Fibroblast of lung (primary cell): ENCODE data around the gene SSH2. TPM values are rescaled to one million over a fixed set of nuclear protein-coding genes. Genes with fewer than 3 reads are reported as not detected.
A peak's percentile ranks its signal among the peaks of the same experiment; 100 is the strongest.
"Not testable (repeated sequence)": the region's sequence is repeated elsewhere in the genome, so short reads cannot be mapped to it uniquely, and the experiment has no call there.

Experiments
- DNase-seq, 2 donors: peaks; one replicate each; pipeline versions ENCODE4 v3.0.0 to v3.0.0-alpha.2; 2010; ENCODE audit warnings: low read depth in 2 of 2
- H2AFZ ChIP-seq: 2 replicates; pipeline ENCODE4 v1.5.1; 2012; ENCODE audit warnings: low read length, control low read depth, inconsistent platforms
- H3K27ac ChIP-seq: 2 replicates; pipeline ENCODE4 v1.5.1; 2011; ENCODE audit warnings: low read length, control low read depth; ENCODE audit not compliant: insufficient read depth
- H3K27me3 ChIP-seq: 2 replicates; pipeline ENCODE4 v1.5.1; 2011; ENCODE audit warnings: mild to moderate bottlenecking, low read length; ENCODE audit not compliant: control insufficient read depth, insufficient read depth
- H3K36me3 ChIP-seq: 2 replicates; pipeline ENCODE4 v1.5.1; 2011; ENCODE audit warnings: low read length; ENCODE audit not compliant: control insufficient read depth, insufficient read depth
- H3K4me1 ChIP-seq: 2 replicates; pipeline ENCODE4 v1.5.1; 2011; ENCODE audit warnings: low read length; ENCODE audit not compliant: control insufficient read depth, insufficient read depth; ENCODE audit errors: extremely low read depth
- H3K4me2 ChIP-seq: 2 replicates; pipeline ENCODE4 v1.5.1; 2011; ENCODE audit warnings: low read length, control low read depth; ENCODE audit not compliant: insufficient read depth; ENCODE audit errors: extremely low read depth
- H3K4me3 ChIP-seq, 4 experiments: fragments of 200-600 bp in 1 of 4; sonication (generic) in 1 of 4; replicated peaks in 1 of 4; 2 replicates each; pipeline ENCODE4 v1.5.1; 2011 to 2016; ENCODE audit warnings: low read length in 4 of 4, low read depth in 3 of 4, mild to moderate bottlenecking in 3 of 4, control low read depth in 2 of 4, inconsistent platforms in 1 of 4, mixed read lengths in 1 of 4; ENCODE audit not compliant: insufficient read depth in 1 of 4; ENCODE audit errors: control extremely low read depth in 1 of 4
- H3K79me2 ChIP-seq: 2 replicates; pipeline ENCODE4 v1.5.1; 2012; ENCODE audit warnings: mild to moderate bottlenecking, low read length, inconsistent platforms; ENCODE audit not compliant: control insufficient read depth, insufficient read depth
- H3K9ac ChIP-seq: 2 replicates; pipeline ENCODE4 v1.5.1; 2011; ENCODE audit warnings: mild to moderate bottlenecking, low read length, control low read depth; ENCODE audit not compliant: insufficient read depth
- H3K9me3 ChIP-seq: 2 replicates; pipeline ENCODE4 v1.5.1; 2012; ENCODE audit warnings: low read depth, low read length; ENCODE audit not compliant: control insufficient read depth, insufficient read depth
- H4K20me1 ChIP-seq: 2 replicates; pipeline ENCODE4 v1.5.1; 2011; ENCODE audit warnings: low read length; ENCODE audit not compliant: control insufficient read depth, insufficient read depth; ENCODE audit errors: extremely low read depth
- EZH2 ChIP-seq: IDR thresholded peaks from 2 replicates; pipeline ENCODE4 v1.5.1; 2012; ENCODE audit warnings: low read length, control low read depth, mild to moderate bottlenecking; ENCODE audit errors: missing control alignments
- polyA plus RNA-seq, 2 donors: library from polyadenylated mRNA; depleted of rRNA in 1 of 2; stranded (reverse) in 1 of 2; unstranded in 1 of 2; fragments of >200 nt; gene quantifications; 2 replicates each; pipeline ENCODE4 v1.2.1, GENCODE V29; 2011 to 2012; ENCODE audit warnings: missing spikeins in 1 of 2
- total RNA-seq: library from RNA; depleted of rRNA; stranded (reverse); fragments of >200 nt; gene quantifications from 2 replicates; pipeline ENCODE4 v1.2.1, GENCODE V29; 2014
- TF ChIP-seq, protein P1 (sequence below), 2 donors: IDR thresholded peaks in 1 of 2; conservative IDR thresholded peaks in 1 of 2; 1 replicate in 1 of 2; 2 replicates in 1 of 2; pipeline ENCODE4 v1.5.1; 2011 to 2012; ENCODE audit warnings: low read length in 2 of 2, control low read depth in 1 of 2, inconsistent platforms in 1 of 2, low read depth in 1 of 2, mild to moderate bottlenecking in 1 of 2

SSH2 gene
- total and polyA plus RNA-seq, 2 donors (not counting 1 experiment from before 2014, with no cell fraction given): 21.0 to 30.2 TPM

DNA sequence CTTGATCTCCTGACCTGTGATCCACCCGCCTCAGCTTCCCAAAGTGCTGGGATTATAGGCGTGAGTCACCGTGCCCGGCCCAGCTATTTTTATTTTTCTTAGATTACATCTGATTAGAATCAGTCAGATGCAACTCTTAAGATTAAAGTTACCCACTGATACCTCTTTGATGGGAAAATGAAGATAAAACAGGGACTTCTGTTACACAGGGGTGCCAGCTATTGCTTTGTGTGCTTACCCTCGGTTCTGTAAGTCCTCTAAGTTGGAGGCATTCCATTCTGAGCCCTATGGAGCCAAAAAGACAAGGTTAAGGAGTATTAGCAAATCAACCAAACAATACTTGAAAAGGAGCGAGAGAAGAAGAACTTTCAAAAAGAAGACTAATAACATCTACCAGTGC, 274.7 kb downstream of the SSH2 start:
- no peak for DNase-seq
- Histone ChIP-seq H3K27me3 (no peaks in the 10 kb centered on the region), H3K27ac (no peak overlapping the region), H3K79me2 (no peaks in the 10 kb centered on the region), H2AFZ (no peak overlapping the region), H3K4me1 (no peaks in the 10 kb centered on the region), H3K9me3 (no peaks in the 10 kb centered on the region), H3K4me2 (no peak overlapping the region), H3K4me3 (no peak overlapping the region), H3K9ac (no peak overlapping the region), H4K20me1 (no peaks in the 10 kb centered on the region), H3K36me3 (no peaks in the 10 kb centered on the region)
- TF ChIP-seq EZH2: no peak
- TF ChIP-seq, protein P1, sequence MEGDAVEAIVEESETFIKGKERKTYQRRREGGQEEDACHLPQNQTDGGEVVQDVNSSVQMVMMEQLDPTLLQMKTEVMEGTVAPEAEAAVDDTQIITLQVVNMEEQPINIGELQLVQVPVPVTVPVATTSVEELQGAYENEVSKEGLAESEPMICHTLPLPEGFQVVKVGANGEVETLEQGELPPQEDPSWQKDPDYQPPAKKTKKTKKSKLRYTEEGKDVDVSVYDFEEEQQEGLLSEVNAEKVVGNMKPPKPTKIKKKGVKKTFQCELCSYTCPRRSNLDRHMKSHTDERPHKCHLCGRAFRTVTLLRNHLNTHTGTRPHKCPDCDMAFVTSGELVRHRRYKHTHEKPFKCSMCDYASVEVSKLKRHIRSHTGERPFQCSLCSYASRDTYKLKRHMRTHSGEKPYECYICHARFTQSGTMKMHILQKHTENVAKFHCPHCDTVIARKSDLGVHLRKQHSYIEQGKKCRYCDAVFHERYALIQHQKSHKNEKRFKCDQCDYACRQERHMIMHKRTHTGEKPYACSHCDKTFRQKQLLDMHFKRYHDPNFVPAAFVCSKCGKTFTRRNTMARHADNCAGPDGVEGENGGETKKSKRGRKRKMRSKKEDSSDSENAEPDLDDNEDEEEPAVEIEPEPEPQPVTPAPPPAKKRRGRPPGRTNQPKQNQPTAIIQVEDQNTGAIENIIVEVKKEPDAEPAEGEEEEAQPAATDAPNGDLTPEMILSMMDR (conservative IDR thresholded peaks at IDR 0.05 in 1 of 2, IDR thresholded peaks at IDR 0.05 in 1 of 2; ENCODE audit: low read depth in 1 of 2, low read length in 2 of 2): no peak

DNA sequence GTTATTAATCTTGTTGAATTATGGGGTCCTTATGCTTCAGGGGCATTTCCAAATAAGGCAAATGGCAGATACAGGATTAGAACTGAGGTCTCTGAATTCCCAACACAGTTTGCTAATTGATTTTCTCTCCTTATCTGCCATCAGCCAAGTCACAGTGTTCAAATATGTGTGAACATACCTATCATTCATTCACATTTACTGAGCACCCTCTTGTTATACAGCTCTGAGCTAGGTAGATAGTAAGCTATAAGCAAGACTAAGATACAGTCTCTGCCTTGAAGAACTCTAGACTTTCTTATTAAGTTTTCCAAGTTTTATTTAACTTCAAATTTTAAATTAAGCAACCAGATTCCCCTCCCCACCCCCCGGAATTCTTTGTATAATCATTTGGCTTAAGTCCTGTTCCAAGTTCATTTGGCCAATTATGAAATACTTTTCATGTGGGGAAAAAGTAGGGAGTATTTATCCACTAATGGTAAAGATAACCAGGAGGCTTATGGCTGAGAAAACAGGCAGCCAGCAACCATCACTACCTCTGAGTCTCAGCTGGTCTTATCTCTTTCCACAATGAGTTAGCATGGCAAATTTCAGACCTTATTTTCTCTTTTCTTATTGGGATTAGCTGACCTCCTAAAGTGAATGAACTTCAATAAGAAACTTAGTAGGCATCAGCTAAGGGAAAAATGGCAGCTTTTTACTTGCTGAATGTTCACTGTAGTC, 275.9 kb downstream of the SSH2 start:
- DNase-seq: peak in 1 of 2 donors; percentile 16
- Histone ChIP-seq H3K36me3 (no peaks in the 10 kb centered on the region), H3K27ac (no peak overlapping the region), H3K79me2 (no peaks in the 10 kb centered on the region), H3K4me1 (no peaks in the 10 kb centered on the region), H3K9me3 (no peaks in the 10 kb centered on the region), H3K4me3 (no peak overlapping the region), H3K27me3 (no peaks in the 10 kb centered on the region), H4K20me1 (no peaks in the 10 kb centered on the region), H3K4me2 (no peak overlapping the region), H3K9ac (no peak overlapping the region), H2AFZ (no peak overlapping the region)
- TF ChIP-seq, protein P1 (conservative IDR thresholded peaks at IDR 0.05 in 1 of 2, IDR thresholded peaks at IDR 0.05 in 1 of 2; ENCODE audit: low read depth in 1 of 2, low read length in 2 of 2): no peak
- TF ChIP-seq EZH2: no peak

DNA sequence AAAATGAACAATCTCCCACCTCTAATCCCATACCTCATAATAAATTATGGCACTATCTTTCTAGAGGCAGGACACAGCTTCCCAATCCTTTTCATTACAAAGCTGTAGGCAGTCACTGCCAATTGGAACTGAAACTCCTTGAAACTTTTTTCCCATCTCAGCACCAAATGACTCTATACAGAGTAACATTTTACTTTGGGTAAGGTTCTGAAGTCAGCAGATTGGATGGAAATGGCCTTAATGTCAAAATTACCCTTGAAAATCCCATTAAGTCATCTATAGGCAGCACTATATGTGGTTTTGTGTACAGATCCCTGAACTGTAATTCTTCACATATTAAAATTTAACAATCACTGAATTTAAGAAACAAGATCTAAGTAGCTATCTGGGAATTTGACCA, 277.1 kb downstream of the SSH2 start:
- H3K27ac ChIP-seq: no peak overlapping the region
- no peak overlapping the region for H2AFZ ChIP-seq
- DNase-seq: no peak
- H3K4me2 ChIP-seq: no peak overlapping the region
- no peaks in the 10 kb centered on the region for H4K20me1 ChIP-seq
- H3K36me3 ChIP-seq: no peaks in the 10 kb centered on the region
- no peaks in the 10 kb centered on the region for H3K27me3 ChIP-seq
- H3K9me3 ChIP-seq: no peaks in the 10 kb centered on the region
- H3K4me3 ChIP-seq: no peak overlapping the region
- TF ChIP-seq EZH2: no peak
- TF ChIP-seq, protein P1 (conservative IDR thresholded peaks at IDR 0.05 in 1 of 2, IDR thresholded peaks at IDR 0.05 in 1 of 2; ENCODE audit: low read depth in 1 of 2, low read length in 2 of 2): no peak
- H3K79me2 ChIP-seq: no peaks in the 10 kb centered on the region
- no peak overlapping the region for H3K9ac ChIP-seq
- no peaks in the 10 kb centered on the region for H3K4me1 ChIP-seq

DNA sequence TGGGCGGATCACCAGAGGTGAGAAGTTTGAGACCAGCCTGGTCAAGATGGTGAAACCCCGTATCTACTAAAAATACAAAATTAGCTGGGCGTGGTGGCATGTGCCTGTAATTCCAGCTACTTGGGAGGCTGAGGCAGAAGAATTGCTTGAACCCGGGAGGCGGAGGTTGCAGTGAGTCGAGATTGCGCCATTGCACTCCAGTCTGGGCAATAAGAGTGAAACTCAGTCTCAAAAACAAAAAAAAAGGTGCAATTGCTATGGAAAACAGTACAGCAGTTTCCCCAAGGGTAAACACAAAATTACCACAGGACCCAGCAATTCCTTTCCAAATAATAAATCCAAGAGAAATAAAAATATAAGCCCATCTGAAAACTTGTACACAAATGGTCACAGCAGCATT, 278.1 kb downstream of the SSH2 start:
- not testable (repeated sequence) for H3K4me3 ChIP-seq, H3K4me2 ChIP-seq, H3K9me3 ChIP-seq, H3K27ac ChIP-seq, DNase-seq, H3K36me3 ChIP-seq, H2AFZ ChIP-seq, H3K27me3 ChIP-seq, H3K4me1 ChIP-seq, H3K9ac ChIP-seq, H4K20me1 ChIP-seq, H3K79me2 ChIP-seq
